HT-29 (cell line): ENCODE data around the gene PRODH. TPM values are rescaled to one million over a fixed set of nuclear protein-coding genes. Genes with fewer than 3 reads are reported as not detected.
"Not testable (repeated sequence)": the region's sequence is repeated elsewhere in the genome, so short reads cannot be mapped to it uniquely, and the experiment has no call there.

Experiments
- DNase-seq: peaks from one replicate; pipeline ENCODE4 v3.0.0-alpha.2; 2015; ENCODE audit warnings: low spot score
- total RNA-seq: library from RNA; depleted of rRNA; stranded (reverse); fragments of >200 nt; shearing (Covaris generic); gene quantifications from 2 replicates; pipeline ENCODE4 v1.2.3, GENCODE V29; 2014; rRNA removed

PRODH gene, protein sequence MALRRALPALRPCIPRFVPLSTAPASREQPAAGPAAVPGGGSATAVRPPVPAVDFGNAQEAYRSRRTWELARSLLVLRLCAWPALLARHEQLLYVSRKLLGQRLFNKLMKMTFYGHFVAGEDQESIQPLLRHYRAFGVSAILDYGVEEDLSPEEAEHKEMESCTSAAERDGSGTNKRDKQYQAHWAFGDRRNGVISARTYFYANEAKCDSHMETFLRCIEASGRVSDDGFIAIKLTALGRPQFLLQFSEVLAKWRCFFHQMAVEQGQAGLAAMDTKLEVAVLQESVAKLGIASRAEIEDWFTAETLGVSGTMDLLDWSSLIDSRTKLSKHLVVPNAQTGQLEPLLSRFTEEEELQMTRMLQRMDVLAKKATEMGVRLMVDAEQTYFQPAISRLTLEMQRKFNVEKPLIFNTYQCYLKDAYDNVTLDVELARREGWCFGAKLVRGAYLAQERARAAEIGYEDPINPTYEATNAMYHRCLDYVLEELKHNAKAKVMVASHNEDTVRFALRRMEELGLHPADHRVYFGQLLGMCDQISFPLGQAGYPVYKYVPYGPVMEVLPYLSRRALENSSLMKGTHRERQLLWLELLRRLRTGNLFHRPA
- 1.4 and 2.0 TPM in 2 replicates for total RNA-seq

DNA sequence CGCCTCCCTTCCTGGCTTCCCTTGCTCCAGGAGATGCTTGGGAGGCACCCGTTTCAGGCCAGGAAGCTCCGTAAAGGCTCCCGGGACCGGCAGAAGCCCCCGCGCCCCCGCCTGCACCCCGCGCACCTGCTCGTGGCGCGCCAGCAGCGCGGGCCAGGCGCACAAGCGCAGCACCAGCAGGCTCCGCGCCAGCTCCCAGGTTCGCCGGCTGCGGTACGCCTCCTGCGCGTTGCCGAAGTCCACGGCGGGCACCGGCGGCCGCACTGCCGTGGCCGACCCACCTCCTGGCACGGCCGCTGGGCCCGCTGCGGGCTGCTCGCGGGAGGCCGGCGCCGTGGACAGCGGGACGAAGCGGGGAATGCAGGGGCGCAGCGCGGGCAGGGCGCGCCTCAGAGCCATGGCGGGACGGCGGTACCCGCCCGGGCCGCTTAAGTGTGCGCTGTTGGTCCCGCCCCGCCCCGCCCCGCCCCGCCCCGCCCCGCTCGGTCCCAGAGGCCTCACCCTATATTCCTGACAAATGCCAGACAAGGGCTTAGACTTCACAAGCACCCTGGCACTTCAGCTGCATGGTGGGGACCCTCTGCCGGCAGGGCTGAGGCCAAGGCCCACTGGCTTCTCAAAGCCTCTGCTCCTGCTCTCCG lies at the start of gene PRODH:
Gene PRODH (minus strand): TSS at position 405 of the 641 bp plus-strand sequence. CDS start 6 bp downstream, at position 399.
- DNase-seq = no peak

DNA sequence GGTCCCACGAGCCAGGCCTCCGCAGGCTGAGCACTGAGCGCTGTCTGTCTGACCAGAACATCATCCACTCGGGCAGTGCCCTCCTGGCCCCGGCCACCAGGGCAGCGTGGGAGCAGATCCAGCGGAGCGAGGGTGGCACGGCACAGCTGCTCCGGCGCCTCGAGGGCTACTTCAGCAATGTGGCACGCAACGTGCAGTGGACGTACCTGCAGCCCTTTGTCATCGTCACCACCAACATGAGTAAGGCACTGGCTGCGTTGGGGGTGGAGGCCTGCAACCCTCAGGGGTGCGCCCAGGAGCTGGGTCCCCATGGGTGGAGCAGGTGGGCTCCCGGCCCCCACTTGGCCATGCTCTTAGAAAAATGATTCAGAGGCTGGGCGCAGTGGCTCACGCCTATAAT lies 49.7 kb upstream of the PRODH start:
- no peak for DNase-seq

DNA sequence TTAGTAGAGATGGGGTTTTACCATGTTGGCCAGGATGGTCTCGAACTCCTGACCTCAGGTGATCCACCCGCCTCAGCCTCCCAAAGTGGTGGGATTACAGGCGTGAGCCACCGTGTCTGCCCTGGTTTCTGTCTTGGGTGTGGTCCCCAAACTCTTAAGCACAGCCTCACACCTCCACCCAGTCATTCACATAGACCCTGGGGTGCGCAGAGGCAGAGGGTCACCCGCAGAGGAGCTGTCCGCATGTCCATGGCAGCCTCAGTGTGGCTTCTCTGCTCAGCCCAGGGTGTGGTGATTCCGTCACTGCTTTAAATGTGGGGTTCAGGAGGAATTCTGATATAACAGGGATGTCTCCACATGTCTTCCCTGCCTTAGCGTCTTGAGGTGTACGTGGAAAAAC lies 48.5 kb upstream of the PRODH start:
- DNase-seq = no peak

DNA sequence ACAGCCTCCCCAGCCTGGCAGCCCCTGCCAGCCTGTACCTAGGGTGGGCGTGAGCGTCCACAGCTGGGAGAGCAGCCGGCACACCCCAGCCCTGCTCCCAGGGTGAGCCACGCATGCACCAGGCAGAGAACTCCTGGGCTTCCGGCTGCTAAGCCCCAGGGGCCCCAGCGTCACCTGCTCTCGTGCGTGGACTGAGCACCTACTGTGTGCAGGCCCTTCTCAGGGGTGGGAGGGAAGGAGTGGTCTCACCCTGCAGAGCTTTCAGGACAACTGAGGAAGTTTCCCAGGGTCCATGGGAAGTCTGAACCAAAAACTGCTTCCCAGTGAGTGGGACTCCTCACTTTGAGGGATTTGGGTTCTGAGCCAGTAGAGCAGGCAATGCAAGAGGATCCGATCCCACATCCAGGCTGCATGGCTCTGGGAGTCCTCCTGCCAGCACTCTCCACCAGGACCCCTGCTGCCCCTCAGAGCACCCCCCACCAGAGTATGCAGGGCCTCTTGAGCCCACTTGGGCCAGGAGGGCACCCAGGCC lies 47.1 kb upstream of the PRODH start:
- no peak for DNase-seq

DNA sequence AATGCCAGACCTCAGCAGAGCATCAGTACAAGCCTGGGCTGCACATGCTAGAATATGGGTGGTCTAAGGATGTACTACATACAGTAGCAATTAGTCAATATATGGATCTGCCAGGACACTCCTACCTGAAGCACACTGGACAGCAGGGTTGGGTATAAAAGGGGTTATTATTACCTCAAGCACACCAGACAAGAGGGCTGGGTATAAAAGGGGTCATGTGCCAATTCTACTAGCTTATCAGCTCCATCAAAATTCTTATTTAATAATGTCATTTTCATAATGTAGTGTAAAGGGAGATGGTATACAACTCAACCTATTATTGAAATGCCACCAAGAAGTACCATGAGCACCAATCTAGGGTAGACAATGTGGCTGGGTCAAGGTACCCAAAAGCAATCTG lies 44.7 kb upstream of the PRODH start:
- DNase-seq = no peak

DNA sequence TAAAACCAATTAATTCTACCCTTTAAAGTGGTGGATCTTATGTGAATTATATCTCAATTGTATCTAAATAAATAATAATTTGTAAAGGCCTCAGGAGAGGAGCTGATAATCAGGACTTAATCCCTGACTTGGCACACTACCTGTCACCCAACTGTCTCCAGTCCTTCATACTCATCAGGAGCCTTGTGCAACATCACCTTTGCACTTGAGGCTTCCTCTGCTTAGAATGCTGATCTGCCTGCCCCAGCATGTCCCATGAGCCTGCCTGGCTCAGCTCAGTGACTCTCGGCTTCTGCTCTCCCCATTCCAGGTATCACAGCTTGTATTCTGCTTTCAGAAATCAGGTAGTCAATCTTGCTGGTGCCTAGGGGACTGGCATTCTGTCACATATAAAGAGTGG lies 43.9 kb upstream of the PRODH start:
- no peak for DNase-seq

DNA sequence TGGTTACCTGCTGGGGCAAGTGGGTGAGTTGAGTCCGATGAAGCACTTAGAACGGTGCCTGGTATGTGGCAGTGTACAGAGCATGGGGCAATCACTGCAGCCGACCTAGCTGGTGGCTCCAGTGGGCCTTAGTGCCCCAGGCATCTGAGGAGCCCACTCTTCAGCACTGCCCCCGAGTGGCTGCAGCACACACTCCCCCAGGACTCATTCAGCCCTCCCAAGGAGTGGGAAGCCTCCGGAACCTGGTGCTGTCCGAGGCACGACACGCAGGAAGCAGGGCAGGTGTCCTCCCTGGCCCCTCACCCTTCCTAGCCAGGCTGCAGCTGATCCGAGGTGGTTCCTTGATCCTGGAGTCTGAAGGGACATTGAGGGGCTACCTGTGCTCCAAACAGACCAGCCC lies 42.4 kb upstream of the PRODH start:
- no peak for DNase-seq

DNA sequence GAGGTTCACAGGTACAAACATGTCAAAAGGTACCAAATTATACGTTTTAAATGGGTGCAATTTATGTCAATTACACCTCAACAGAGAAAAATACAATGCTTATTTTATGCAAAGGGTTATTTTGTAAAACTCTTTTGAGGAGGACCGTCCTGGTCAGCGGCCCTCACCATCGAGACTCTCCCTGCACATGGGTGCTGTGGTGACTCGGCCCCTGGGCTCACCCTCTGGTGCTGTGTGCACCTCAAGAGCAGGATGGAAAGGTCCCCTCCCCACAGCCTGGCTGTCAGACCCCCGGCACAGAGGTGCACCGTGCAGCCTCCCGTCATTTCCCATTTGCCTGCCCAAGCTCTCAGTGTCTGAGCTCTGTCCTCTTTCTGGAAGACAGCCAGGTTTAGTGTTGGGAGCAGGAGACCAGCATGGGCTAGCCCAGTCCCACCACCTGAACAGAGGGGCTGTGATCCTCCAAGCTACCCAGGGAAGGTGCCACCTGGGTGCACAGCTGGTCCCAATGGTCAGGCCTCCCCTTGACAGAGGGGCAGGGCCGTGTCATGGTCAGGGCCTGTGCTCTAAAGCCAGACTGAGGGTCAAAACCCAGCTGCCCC lies 41.8 kb upstream of the PRODH start:
- no peak for DNase-seq

DNA sequence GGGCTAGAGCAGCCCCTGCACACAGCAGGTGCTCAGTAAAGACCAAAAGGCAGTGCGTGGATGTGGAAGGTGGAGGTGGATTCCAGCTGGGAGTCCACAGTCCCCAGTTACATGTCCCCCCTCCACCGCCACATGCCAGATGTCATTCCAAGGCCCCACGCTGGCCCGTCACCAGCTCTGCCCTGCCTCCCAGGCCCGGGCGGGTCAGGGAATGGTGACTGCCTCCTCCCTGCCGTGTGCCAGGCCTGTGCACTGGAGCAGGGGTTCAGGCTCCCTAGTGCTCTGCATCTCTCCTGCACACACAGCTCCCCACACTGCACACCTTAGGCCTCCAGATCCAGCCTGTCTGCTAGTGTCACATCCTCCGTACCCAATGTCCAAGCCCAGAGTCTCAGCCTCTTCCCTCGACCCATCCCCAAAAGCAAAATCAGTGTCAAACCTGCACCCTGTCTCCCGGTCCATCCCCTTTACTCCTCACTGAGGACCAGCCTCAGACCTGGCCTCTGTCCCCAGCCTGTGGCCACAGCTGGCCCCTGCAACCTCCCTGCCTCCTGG lies 40.2 kb upstream of the PRODH start:
- DNase-seq = no peak

DNA sequence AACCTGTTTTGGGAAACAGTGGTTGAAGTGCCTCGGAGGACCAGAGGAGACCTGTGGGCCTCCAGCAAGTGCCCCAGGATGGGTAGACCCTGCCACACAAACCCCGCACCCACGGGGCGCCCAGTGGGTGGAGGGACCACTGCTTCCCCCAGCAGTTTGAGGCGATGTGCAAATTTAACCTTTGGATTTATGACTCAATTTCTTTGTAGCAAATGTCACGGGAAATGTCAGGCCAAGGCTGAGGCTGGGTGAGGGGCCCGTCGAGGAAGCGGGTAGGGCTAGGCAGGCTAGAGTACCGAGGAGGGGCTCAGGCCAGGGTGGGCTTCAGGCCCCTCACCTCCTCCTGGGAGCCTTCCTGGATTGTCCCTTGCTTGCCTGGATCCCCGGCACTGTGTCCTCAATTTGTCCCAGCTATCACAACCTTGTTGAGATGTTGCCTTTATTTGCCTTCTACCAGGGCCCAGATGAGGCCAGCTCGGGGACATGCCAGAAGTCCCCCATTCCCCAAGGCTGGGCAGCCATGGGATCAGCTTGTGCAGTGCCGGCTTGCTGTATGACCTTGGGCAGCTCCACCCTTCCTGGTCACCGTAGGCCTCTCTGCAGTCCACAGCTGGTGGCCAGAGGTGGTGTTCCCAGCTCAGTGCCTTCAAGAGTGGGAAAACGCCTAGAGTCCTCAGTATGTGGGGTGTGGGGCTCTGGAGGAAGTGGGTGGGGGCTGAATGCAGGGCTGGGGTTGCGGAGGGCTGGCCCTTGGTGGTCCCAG lies 39.5 kb upstream of the PRODH start:
- no peak for DNase-seq

DNA sequence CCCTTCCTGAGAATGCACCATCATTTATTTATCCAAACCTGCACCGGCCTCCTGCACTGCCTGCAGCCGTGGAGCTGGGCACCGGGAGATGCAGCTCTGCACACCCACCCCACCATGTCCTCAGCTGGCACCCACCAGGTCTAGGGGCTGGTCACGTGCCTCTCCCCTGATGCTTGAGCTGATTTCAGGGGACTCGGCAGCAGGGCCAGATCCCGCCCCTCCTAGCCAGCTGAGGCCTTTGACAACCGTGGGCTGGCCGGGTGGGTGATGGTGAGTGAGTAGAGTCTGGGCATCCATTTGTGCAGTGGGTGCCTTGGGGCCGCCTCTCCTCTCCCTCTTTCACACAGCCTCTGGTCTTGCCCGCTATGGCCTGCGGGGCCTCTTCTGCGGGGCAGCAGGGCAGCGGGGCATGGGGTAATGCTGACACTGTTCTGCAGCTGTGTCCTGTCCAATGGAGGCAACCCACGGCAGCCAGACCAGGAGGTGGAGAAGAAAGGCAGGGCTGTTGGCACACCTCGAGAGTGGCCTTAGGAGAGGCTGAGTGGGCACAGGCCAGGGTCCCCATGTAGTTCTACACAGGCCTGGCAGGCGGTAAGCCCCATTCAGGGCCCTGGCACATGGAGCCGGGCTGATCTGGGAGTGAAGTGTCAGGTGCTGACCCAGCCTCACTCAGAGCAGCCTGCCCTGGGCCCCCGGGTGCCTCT lies 38.5 kb upstream of the PRODH start:
- DNase-seq = no peak

DNA sequence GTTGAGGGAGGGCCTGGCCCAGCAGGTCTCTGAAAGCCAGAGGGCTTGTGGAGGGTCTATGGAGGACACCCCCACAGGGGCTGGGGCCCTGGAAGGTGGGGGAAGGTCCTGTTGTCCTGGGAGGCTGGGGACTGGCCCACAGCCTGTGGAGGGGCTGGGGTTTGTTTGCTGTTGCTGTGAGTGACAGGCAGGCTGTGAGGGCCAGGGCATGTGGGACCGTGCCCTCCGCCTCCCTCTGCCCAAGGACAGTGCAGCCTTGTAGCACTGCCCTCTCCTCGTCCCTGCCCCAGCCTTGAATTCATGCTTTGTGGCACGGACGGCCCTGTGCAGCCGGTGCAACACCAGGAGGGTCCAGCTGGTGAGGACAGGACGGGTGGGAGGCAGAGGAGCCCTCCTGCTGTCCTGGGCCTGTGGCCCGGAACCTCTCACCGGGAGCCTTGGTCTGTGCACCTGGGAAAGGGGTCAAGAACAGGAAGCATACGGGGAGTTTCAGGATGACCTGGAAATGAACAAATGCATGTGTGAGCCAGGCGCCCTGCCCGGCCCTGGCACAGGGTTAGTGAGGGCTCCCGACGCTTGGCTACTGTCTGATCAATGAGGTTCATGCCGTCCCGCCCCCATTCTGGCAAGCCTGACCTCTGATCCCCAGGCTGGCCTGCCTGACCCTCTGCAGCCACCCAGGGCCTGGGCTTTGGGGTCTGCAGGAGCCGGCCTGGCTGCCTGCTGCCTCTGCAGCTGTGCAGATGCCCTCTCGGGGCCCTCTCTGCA lies 37.4 kb upstream of the PRODH start:
- no peak for DNase-seq

DNA sequence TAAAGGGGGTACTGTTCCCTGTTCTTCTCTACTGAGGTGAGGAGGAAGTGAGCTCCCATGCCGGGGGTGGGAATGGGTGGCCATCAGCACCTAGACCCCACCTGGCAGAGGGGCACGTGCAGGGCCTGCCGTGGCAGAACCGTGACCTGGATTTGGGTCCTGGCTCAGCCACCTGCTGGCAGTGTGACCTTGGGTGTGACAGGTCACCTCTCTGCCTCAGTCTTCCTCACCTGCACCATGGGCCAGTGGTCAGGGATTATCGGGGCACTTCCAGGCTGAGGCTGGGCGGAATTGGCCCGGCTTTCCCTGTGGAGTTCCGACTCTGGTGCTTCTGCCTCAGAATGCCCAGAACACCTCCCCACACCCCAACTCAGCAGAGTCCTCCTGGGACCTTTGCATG lies 36.5 kb upstream of the PRODH start:
- not testable (repeated sequence) for DNase-seq

DNA sequence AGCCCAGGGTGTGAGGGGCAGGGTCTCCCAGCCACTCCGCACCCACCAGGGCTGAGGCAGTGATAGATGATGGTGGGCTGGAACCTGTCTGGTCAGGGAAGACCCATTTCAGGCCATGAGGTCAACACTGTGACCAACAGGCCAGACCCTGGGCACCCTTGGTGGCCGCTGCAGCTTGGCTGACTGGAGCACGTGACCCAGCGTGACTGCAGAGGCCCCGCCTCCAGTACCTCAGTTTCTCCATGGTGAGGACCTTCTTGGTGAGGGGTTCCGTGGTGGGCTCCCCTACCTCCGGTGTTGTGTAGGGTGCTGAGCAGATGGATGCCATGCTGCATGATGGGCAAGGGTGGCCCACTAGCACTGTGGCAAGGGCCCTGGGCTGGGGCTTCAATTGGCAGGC lies 35.9 kb upstream of the PRODH start:
- not testable (repeated sequence) for DNase-seq

DNA sequence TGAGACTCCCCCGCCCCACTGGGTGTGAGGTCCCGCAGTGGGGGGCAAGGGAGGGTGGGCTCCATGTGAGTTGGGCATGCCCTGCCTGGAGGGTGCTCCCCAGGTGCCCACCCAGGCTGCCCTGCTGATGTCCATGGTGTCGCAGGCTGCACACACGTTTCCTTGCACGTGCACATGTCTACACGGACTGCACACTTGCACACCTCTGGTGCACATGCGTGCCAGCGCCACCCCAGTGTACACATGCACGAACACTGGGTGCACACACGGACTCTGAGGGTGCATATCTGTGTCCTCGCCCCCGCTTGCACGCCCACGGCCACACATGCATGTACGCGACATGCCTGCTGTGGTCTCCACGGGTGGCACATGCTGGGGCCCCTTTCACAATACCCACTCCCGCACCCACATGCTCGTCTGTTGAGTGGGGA lies 35.2 kb upstream of the PRODH start:
- DNase-seq = no peak

DNA sequence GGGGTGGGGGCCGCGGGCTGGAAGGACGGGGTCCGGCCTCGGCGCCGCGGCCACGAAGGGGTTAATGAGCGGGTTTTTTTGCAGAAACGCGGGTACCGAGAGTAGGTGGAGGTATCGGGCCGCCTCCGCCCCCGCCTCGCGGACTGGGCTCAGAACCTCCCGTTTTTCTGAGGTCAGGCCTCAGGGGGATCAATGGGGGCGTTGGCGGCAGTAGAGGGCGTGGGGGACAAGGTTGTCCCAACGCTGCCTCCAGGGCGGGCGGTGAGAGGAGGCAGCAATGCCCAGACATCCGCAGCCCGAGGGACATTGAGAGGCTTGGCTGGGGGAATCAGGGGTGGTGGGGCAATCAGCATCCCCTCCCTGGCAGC lies 34.8 kb upstream of the PRODH start:
- no peak for DNase-seq

DNA sequence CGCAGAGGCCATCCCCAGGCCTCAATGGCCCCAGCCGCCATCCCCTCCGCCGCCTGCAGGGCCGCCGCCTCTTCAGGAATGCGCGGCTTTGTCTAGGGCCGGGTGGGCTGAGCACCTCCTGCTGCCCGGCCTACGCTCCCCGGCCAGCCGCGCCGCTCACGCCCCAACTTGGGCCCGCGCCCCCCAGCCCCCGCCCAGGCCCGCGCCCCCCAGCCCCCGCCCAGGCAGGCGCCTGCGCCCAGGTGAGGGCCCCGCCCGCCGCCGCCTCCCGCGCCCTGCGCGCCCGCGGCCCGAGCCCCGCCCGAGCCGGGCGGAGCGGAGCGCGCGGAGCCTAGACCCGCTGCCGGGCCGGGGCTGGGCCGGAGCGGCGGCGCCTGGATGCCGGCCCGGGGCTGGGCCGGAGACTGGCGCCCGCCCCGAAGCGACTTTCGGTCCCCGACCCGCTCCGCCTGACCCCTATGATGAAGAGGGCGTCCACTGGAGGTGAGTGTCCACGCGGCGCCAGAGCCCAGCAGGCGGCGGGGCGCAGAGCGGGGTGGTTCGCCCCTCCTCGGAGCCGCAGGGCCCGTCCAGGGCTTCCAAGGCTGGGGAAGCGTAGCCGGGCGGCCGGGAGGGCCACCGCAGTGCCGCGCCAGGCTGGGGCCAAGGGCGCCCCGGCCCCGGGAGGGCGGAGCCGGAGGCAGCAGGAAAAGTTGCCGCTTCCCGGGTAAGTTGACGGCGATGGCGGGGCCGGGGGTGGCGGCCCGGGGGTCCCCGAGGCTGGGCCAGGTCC lies 34.3 kb upstream of the PRODH start:
- peak; percentile 9 for DNase-seq

DNA sequence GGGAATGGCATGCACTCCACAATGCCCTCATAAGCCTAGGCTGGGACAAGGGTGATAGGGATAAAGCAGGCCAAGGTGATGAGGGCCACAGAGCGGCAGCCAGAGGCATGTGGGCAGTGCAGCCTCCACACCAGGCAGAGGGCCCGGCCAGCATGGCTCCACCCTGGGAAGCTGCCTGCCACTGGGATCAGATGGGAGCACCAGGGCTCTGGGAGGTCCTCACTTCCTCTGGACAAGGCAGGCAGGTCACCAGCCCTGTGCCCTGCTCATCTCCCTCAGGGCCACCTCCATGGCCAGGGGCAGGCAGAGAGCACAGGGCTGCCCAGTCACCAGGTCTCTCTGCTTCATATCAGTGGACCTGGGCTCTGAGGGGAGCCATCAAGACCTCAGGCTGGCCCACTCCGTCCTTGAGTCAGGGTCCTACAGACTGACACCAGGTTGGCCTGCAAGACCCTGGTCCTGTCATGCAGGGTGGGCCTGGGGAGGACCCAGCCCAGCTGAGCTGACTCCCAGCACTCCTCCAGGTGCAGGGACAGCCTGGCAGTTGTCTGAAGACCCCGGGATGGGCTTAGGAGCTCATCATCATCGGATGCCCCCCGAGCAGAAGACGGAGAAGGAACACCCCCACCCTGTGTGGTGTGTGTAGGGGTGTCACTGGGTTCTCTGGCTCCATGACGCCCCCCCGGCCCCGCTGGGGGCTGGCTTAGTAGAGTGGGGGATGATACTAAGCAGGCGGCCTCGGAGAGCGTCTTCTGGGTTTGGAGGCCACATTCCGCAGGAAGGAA lies 33.3 kb upstream of the PRODH start:
- DNase-seq = not testable (repeated sequence)
